ENCODE data around the gene PCDHGA12. TPM values are rescaled to one million over a fixed set of nuclear protein-coding genes. Genes with fewer than 3 reads are reported as not detected.
A peak's percentile ranks its signal among the peaks of the same experiment; 100 is the strongest.
"Not testable (repeated sequence)": the region's sequence is repeated elsewhere in the genome, so short reads cannot be mapped to it uniquely, and the experiment has no call there.

PCDHGA12 gene
- total RNA-seq, 2 donors from 2014 or later, result 16.2 to 26.0 TPM

- not testable (repeated sequence) for DNase-seq (ENCODE audit: low spot score)
Observed at GRCh38 chr5:141397756-141398551, 32.4 kb upstream of the PCDHGA12 start, which contains the start of gene PCDHGB5. PCDHGB5 (plus strand) TSS chr5:141397947; CDS start chr5:141398128, 181 bp downstream.

GRCh38 chr5:141398608-141399007, 31.7 kb upstream of the PCDHGA12 start:
- Histone ChIP-seq H3K27ac (no peak overlapping the region), H3K4me1 (ENCODE audit: control insufficient read depth in 1 of 2, low read depth in 2 of 2) (no peaks in the 10 kb centered on the region), H3K36me3 (no peaks in the 10 kb centered on the region), H3K27me3 (replicated peaks; ENCODE audit: insufficient read depth) (no peaks in the 10 kb centered on the region), H3K9me3 (peaks cover 88% of the 10 kb centered on the region), H3K4me3 (peak overlapping the region; percentile 33)
- ATAC-seq (ENCODE audit: insufficient number of reproducible peaks, low FRiP score, low read depth), result no peak
- TF ChIP-seq CTCF (IDR thresholded peaks at IDR 0.05), result no peak
- no peak for DNase-seq (ENCODE audit: low spot score)

More at GRCh38 chr5:141397756-141398551, 32.4 kb upstream of the PCDHGA12 start, which contains the start of gene PCDHGB5:
- TF ChIP-seq CTCF (IDR thresholded peaks at IDR 0.05), result peak; percentile 29
- ATAC-seq (ENCODE audit: insufficient number of reproducible peaks, low FRiP score, low read depth); H3K27ac ChIP-seq; H3K4me1 ChIP-seq (ENCODE audit: control insufficient read depth in 1 of 2, low read depth in 2 of 2); H3K27me3 ChIP-seq (replicated peaks; ENCODE audit: insufficient read depth); H3K36me3 ChIP-seq: not testable (repeated sequence)
- Histone ChIP-seq H3K9me3 (peaks cover 88% of the 10 kb centered on the region), H3K4me3 (peak within 1 kb of the TSS; percentile 47)

GRCh38 chr5:141399555-141400258, 30.6 kb upstream of the PCDHGA12 start:
- no peak for TF ChIP-seq CTCF (IDR thresholded peaks at IDR 0.05)
- H3K4me1 ChIP-seq (ENCODE audit: control insufficient read depth in 1 of 2, low read depth in 2 of 2), result no peaks in the 10 kb centered on the region
- peak overlapping the region; percentile 24 for H3K4me3 ChIP-seq
- H3K9me3 ChIP-seq, result peaks cover 88% of the 10 kb centered on the region
- ATAC-seq (ENCODE audit: insufficient number of reproducible peaks, low FRiP score, low read depth) (no peak), DNase-seq (ENCODE audit: low spot score) (no peak)
- H3K36me3 ChIP-seq, result no peaks in the 10 kb centered on the region
- no peak overlapping the region for H3K27ac ChIP-seq
- H3K27me3 ChIP-seq (replicated peaks; ENCODE audit: insufficient read depth), result no peaks in the 10 kb centered on the region

GRCh38 chr5:141402553-141403243, 27.6 kb upstream of the PCDHGA12 start, which contains the start of gene PCDHGA9:
PCDHGA9 (plus strand) TSS chr5:141402778; CDS start chr5:141402953, 175 bp downstream.
- H3K4me1 ChIP-seq (ENCODE audit: control insufficient read depth in 1 of 2, low read depth in 2 of 2), result no peaks in the 10 kb centered on the region
- ATAC-seq (ENCODE audit: insufficient number of reproducible peaks, low FRiP score, low read depth), result no peak
- no peak within 1 kb of the TSS for H3K27ac ChIP-seq
- no peaks in the 10 kb centered on the region for H3K36me3 ChIP-seq
- peak within 1 kb of the TSS; percentile 55 for H3K4me3 ChIP-seq
- DNase-seq (ENCODE audit: low spot score), result no peak
- H3K9me3 ChIP-seq, result peaks cover 90% of the 10 kb centered on the region
- TF ChIP-seq CTCF (IDR thresholded peaks at IDR 0.05), result no peak
- H3K27me3 ChIP-seq (replicated peaks; ENCODE audit: insufficient read depth), result no peaks in the 10 kb centered on the region

All from thoracic aorta (tissue), 2 donors.